Measurements from ENCODE around the gene NKX2-4.
"Not testable (repeated sequence)": the region's sequence is repeated elsewhere in the genome, so short reads cannot be mapped to it uniquely, and the experiment has no call there.

The NKX2-4 gene

GRCh38 chr20:21421601-21422236, 24.4 kb upstream of the NKX2-4 start:
- H3K27me3 ChIP-seq (ENCODE audit: control insufficient read depth in 1 of 2, insufficient read depth in 2 of 2, low read length in 2 of 2) = no peaks in the 10 kb centered on the region
- H3K4me3 ChIP-seq (ENCODE audit: low read length in 2 of 2) = no peak overlapping the region
- H3K9ac ChIP-seq (ENCODE audit: low read length in 2 of 2) = no peak overlapping the region
- H3K36me3 ChIP-seq (ENCODE audit: control insufficient read depth in 2 of 2, insufficient read depth in 2 of 2, low read length in 2 of 2) = no peaks in the 10 kb centered on the region
- H3K9me3 ChIP-seq (ENCODE audit: control insufficient read depth in 2 of 2, low read length in 2 of 2) = peaks cover 9 to 15% of the 10 kb centered on the region in 2 donors
- no peaks in the 10 kb centered on the region for H3K4me1 ChIP-seq (ENCODE audit: control insufficient read depth, insufficient read depth, low read length)
- H3K27ac ChIP-seq (ENCODE audit: low read length) = no peak overlapping the region

- H3K9me3 ChIP-seq (ENCODE audit: control insufficient read depth in 2 of 2, low read length in 2 of 2); H3K9ac ChIP-seq (ENCODE audit: low read length in 2 of 2); H3K4me1 ChIP-seq (ENCODE audit: control insufficient read depth, insufficient read depth, low read length); H3K4me3 ChIP-seq (ENCODE audit: low read length in 2 of 2); H3K27me3 ChIP-seq (ENCODE audit: control insufficient read depth in 1 of 2, insufficient read depth in 2 of 2, low read length in 2 of 2); H3K36me3 ChIP-seq (ENCODE audit: control insufficient read depth in 2 of 2, insufficient read depth in 2 of 2, low read length in 2 of 2); H3K27ac ChIP-seq (ENCODE audit: low read length): not testable (repeated sequence)
Observed at GRCh38 chr20:21419147-21419546, 21.8 kb upstream of the NKX2-4 start.

GRCh38 chr20:21413996-21414395, 16.7 kb upstream of the NKX2-4 start:
- H3K36me3 ChIP-seq (ENCODE audit: control insufficient read depth in 2 of 2, insufficient read depth in 2 of 2, low read length in 2 of 2); H3K4me3 ChIP-seq (ENCODE audit: low read length in 2 of 2); H3K27ac ChIP-seq (ENCODE audit: low read length); H3K27me3 ChIP-seq (ENCODE audit: control insufficient read depth in 1 of 2, insufficient read depth in 2 of 2, low read length in 2 of 2); H3K4me1 ChIP-seq (ENCODE audit: control insufficient read depth, insufficient read depth, low read length); H3K9me3 ChIP-seq (ENCODE audit: control insufficient read depth in 2 of 2, low read length in 2 of 2); H3K9ac ChIP-seq (ENCODE audit: low read length in 2 of 2): not testable (repeated sequence)

- Histone ChIP-seq H3K36me3 (ENCODE audit: control insufficient read depth in 2 of 2, insufficient read depth in 2 of 2, low read length in 2 of 2) (no peaks in the 10 kb centered on the region), H3K9ac (ENCODE audit: low read length in 2 of 2) (no peak overlapping the region), H3K9me3 (ENCODE audit: control insufficient read depth in 2 of 2, low read length in 2 of 2) (peaks cover 0 to 3% of the 10 kb centered on the region in 2 donors), H3K27me3 (ENCODE audit: control insufficient read depth in 1 of 2, insufficient read depth in 2 of 2, low read length in 2 of 2) (peaks cover 0 to 3% of the 10 kb centered on the region in 2 donors), H3K4me1 (ENCODE audit: control insufficient read depth, insufficient read depth, low read length) (no peaks in the 10 kb centered on the region), H3K27ac (ENCODE audit: low read length) (no peak overlapping the region), H3K4me3 (ENCODE audit: low read length in 2 of 2) (no peak overlapping the region)
Observed at GRCh38 chr20:21411725-21412124, 14.4 kb upstream of the NKX2-4 start.

GRCh38 chr20:21399005-21399475, 1.7 kb upstream of the NKX2-4 start:
- peaks cover 22 to 72% of the 10 kb centered on the region in 2 donors for H3K27me3 ChIP-seq (ENCODE audit: control insufficient read depth in 1 of 2, insufficient read depth in 2 of 2, low read length in 2 of 2)
- no peaks in the 10 kb centered on the region for H3K36me3 ChIP-seq (ENCODE audit: control insufficient read depth in 2 of 2, insufficient read depth in 2 of 2, low read length in 2 of 2)
- H3K9me3 ChIP-seq (ENCODE audit: control insufficient read depth in 2 of 2, low read length in 2 of 2) = no peaks in the 10 kb centered on the region
- peaks cover 10% of the 10 kb centered on the region for H3K4me1 ChIP-seq (ENCODE audit: control insufficient read depth, insufficient read depth, low read length)
- no peak overlapping the region for H3K27ac ChIP-seq (ENCODE audit: low read length)
- H3K9ac ChIP-seq (ENCODE audit: low read length in 2 of 2) = no peak overlapping the region
- H3K4me3 ChIP-seq (ENCODE audit: low read length in 2 of 2) = no peak overlapping the region

- no peak overlapping the region for H3K4me3 ChIP-seq (ENCODE audit: low read length in 2 of 2)
- peaks cover 10% of the 10 kb centered on the region for H3K4me1 ChIP-seq (ENCODE audit: control insufficient read depth, insufficient read depth, low read length)
- H3K27me3 ChIP-seq (ENCODE audit: control insufficient read depth in 1 of 2, insufficient read depth in 2 of 2, low read length in 2 of 2) = peaks cover 24 to 77% of the 10 kb centered on the region in 2 donors
Observed at GRCh38 chr20:21398109-21399004, 1.0 kb upstream of the NKX2-4 start.

GRCh38 chr20:21396599-21397340, 556 bp downstream of the NKX2-4 start:
- Histone ChIP-seq H3K9ac (ENCODE audit: low read length in 2 of 2) (no peak overlapping the region), H3K36me3 (ENCODE audit: control insufficient read depth in 2 of 2, insufficient read depth in 2 of 2, low read length in 2 of 2) (no peaks in the 10 kb centered on the region), H3K4me1 (ENCODE audit: control insufficient read depth, insufficient read depth, low read length) (peaks cover 10% of the 10 kb centered on the region), H3K4me3 (ENCODE audit: low read length in 2 of 2) (no peak overlapping the region), H3K27ac (ENCODE audit: low read length) (no peak overlapping the region), H3K9me3 (ENCODE audit: control insufficient read depth in 2 of 2, low read length in 2 of 2) (peaks cover 0 to 4% of the 10 kb centered on the region in 2 donors), H3K27me3 (ENCODE audit: control insufficient read depth in 1 of 2, insufficient read depth in 2 of 2, low read length in 2 of 2) (peaks cover 32 to 93% of the 10 kb centered on the region in 2 donors)

More at GRCh38 chr20:21398109-21399004, 1.0 kb upstream of the NKX2-4 start:
- Histone ChIP-seq H3K9me3 (ENCODE audit: control insufficient read depth in 2 of 2, low read length in 2 of 2) (no peaks in the 10 kb centered on the region), H3K27ac (ENCODE audit: low read length) (no peak overlapping the region), H3K9ac (ENCODE audit: low read length in 2 of 2) (no peak overlapping the region), H3K36me3 (ENCODE audit: control insufficient read depth in 2 of 2, insufficient read depth in 2 of 2, low read length in 2 of 2) (no peaks in the 10 kb centered on the region)

- Histone ChIP-seq H3K36me3 (ENCODE audit: control insufficient read depth in 2 of 2, insufficient read depth in 2 of 2, low read length in 2 of 2) (no peaks in the 10 kb centered on the region), H3K4me3 (ENCODE audit: low read length in 2 of 2) (no peak overlapping the region), H3K27ac (ENCODE audit: low read length) (no peak overlapping the region), H3K9ac (ENCODE audit: low read length in 2 of 2) (no peak overlapping the region), H3K27me3 (ENCODE audit: control insufficient read depth in 1 of 2, insufficient read depth in 2 of 2, low read length in 2 of 2) (peaks cover 34 to 90% of the 10 kb centered on the region in 2 donors), H3K4me1 (ENCODE audit: control insufficient read depth, insufficient read depth, low read length) (peaks cover 10% of the 10 kb centered on the region), H3K9me3 (ENCODE audit: control insufficient read depth in 2 of 2, low read length in 2 of 2) (peaks cover 0 to 4% of the 10 kb centered on the region in 2 donors)
Observed at GRCh38 chr20:21395666-21396598, 1.4 kb downstream of the NKX2-4 start.

GRCh38 chr20:21395051-21395665, 2.2 kb downstream of the NKX2-4 start:
- Histone ChIP-seq H3K4me1 (ENCODE audit: control insufficient read depth, insufficient read depth, low read length) (peaks cover 10% of the 10 kb centered on the region), H3K4me3 (ENCODE audit: low read length in 2 of 2) (no peak overlapping the region), H3K9ac (ENCODE audit: low read length in 2 of 2) (no peak overlapping the region), H3K27ac (ENCODE audit: low read length) (no peak overlapping the region), H3K9me3 (ENCODE audit: control insufficient read depth in 2 of 2, low read length in 2 of 2) (peaks cover 0 to 4% of the 10 kb centered on the region in 2 donors), H3K36me3 (ENCODE audit: control insufficient read depth in 2 of 2, insufficient read depth in 2 of 2, low read length in 2 of 2) (no peaks in the 10 kb centered on the region), H3K27me3 (ENCODE audit: control insufficient read depth in 1 of 2, insufficient read depth in 2 of 2, low read length in 2 of 2) (peaks cover 34 to 83% of the 10 kb centered on the region in 2 donors)

Data from stomach smooth muscle (tissue), 2 donors.